ENCODE data around the gene MYO3A. TPM values are rescaled to one million over a fixed set of nuclear protein-coding genes. Genes with fewer than 3 reads are reported as not detected.

MYO3A gene
- total RNA-seq, 1 experiment from 2014 or later: not detected

DNA sequence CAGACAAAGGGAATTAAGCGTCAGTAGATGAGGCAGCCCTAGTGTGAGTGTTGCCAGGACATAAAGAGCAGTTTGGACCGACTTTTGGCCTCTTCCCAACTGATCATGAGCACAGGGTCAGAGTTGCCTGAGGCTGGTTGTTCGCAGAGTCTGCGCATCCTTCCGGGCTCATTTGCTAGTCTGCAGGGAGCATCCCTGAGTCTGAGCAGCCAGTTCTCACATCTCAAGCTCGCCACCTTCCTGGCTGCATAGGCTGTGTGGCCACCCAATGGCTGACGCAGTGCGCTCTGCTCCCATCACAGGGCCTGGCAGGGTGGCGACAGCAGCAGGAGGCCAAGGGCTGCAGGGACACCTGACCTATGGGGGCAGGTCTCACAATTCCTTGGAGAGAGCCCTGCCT, 287.5 kb downstream of the MYO3A start:
- Histone ChIP-seq H3K36me3 (ENCODE audit: control insufficient read depth, insufficient read depth, low read length) (no peaks in the 10 kb centered on the region), H3K4me1 (peaks cover 9% of the 10 kb centered on the region; the same call in 1 of the 2 replicates), H3K9me3 (no peaks in the 10 kb centered on the region; the same call in 1 of the 2 replicates), H3K4me3 (ENCODE audit: low read depth, low read length) (no peak overlapping the region), H3K27me3 (replicated peaks; ENCODE audit: control insufficient read depth, insufficient read depth, low read length) (0 out of 2 replicates have a peak, but pooled peaks cover 3% of the 10 kb centered on the region)
- Mint-ChIP-seq H3K4me3 (ENCODE audit: unreplicated experiment) (no peak overlapping the region), H3K4me1 (ENCODE audit: low read depth, unreplicated experiment) (peaks cover 14% of the 10 kb centered on the region), H3K27me3 (ENCODE audit: insufficient read depth, unreplicated experiment) (peaks cover 11% of the 10 kb centered on the region), H3K9me3 (ENCODE audit: unreplicated experiment) (no peaks in the 10 kb centered on the region), H3K36me3 (ENCODE audit: insufficient read depth, unreplicated experiment) (no peaks in the 10 kb centered on the region), H3K27ac (ENCODE audit: unreplicated experiment) (no peak overlapping the region)
- intact Hi-C loops (cut with micrococcal nuclease; ENCODE audit: unreplicated experiment): no loop called here
- POLR2A ChIA-PET: no interaction called here
- BruUV-seq (replicated peaks): no TSS peak
- no peak for DNase-seq
- CTCF ChIA-PET: no interaction called here
- TF ChIP-seq, protein P1, sequence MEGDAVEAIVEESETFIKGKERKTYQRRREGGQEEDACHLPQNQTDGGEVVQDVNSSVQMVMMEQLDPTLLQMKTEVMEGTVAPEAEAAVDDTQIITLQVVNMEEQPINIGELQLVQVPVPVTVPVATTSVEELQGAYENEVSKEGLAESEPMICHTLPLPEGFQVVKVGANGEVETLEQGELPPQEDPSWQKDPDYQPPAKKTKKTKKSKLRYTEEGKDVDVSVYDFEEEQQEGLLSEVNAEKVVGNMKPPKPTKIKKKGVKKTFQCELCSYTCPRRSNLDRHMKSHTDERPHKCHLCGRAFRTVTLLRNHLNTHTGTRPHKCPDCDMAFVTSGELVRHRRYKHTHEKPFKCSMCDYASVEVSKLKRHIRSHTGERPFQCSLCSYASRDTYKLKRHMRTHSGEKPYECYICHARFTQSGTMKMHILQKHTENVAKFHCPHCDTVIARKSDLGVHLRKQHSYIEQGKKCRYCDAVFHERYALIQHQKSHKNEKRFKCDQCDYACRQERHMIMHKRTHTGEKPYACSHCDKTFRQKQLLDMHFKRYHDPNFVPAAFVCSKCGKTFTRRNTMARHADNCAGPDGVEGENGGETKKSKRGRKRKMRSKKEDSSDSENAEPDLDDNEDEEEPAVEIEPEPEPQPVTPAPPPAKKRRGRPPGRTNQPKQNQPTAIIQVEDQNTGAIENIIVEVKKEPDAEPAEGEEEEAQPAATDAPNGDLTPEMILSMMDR (IDR thresholded peaks at IDR 0.05; ENCODE audit: insufficient read depth in 1 of 2, low read depth in 1 of 2, low read length in 1 of 2, severe bottlenecking in 1 of 2, unreplicated experiment in 1 of 2): no peak

DNA sequence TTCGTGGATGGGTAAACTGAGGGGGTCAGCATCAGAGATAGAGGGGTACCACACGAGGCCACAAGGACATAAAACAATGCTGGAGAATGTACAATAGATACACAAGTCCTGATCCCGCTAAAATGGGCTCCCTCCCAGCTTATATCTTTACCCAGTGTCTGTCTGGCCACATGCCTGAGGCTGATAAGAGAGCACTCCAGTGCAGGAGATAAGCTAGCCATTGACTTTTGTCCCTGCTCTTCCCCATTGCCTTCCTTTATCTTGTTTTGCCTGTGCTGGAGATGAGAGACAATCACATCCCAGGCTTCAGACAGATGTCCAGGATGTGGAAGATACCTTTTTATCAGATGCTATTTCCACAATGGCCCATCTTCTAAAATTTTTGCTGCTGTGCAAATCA, 288.5 kb downstream of the MYO3A start:
- no TSS peak for BruUV-seq (replicated peaks)
- Histone ChIP-seq H3K4me3 (ENCODE audit: low read depth, low read length) (no peak overlapping the region), H3K27me3 (replicated peaks; ENCODE audit: control insufficient read depth, insufficient read depth, low read length) (0 out of 2 replicates have a peak, but pooled peaks cover 3% of the 10 kb centered on the region), H3K36me3 (ENCODE audit: control insufficient read depth, insufficient read depth, low read length) (no peaks in the 10 kb centered on the region), H3K9me3 (no peaks in the 10 kb centered on the region), H3K4me1 (peaks cover 9% of the 10 kb centered on the region; the same call in 1 of the 2 replicates)
- POLR2A ChIA-PET: no interaction called here
- Mint-ChIP-seq H3K4me3 (ENCODE audit: unreplicated experiment) (no peak overlapping the region), H3K36me3 (ENCODE audit: insufficient read depth, unreplicated experiment) (no peaks in the 10 kb centered on the region), H3K27ac (ENCODE audit: unreplicated experiment) (no peak overlapping the region), H3K27me3 (ENCODE audit: insufficient read depth, unreplicated experiment) (peaks cover 11% of the 10 kb centered on the region), H3K4me1 (ENCODE audit: low read depth, unreplicated experiment) (peaks cover 14% of the 10 kb centered on the region), H3K9me3 (ENCODE audit: unreplicated experiment) (no peaks in the 10 kb centered on the region)
- intact Hi-C loops (cut with micrococcal nuclease; ENCODE audit: unreplicated experiment): no loop called here
- TF ChIP-seq, protein P1 (IDR thresholded peaks at IDR 0.05; ENCODE audit: insufficient read depth in 1 of 2, low read depth in 1 of 2, low read length in 1 of 2, severe bottlenecking in 1 of 2, unreplicated experiment in 1 of 2): no peak
- peak in 1 of 2 experiments; percentile 24 for DNase-seq
- CTCF ChIA-PET: no interaction called here

DNA sequence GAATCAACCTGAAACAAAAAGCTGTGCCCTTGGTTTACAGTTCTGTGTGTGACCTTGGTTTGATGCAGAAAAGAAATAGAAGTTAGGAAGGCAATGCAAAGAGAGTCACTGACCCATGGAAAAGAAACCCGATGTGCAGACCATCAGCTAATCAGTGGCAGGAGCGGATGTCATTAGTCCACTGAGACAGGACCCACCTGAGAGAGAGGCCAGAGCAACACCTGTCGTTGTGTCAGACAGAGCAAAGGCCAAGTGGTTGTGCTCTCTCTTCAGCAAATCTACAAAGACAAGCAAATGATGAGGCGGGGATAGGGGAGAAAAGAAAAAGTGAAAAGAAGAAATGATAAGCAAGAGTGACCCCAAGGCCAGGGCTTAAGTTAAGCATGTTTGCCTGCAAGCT, 291.3 kb downstream of the MYO3A start:
- H3K27me3 Mint-ChIP-seq (ENCODE audit: insufficient read depth, unreplicated experiment): peaks cover 12% of the 10 kb centered on the region
- TF ChIP-seq, protein P1 (IDR thresholded peaks at IDR 0.05; ENCODE audit: insufficient read depth in 1 of 2, low read depth in 1 of 2, low read length in 1 of 2, severe bottlenecking in 1 of 2, unreplicated experiment in 1 of 2): no peak
- Histone ChIP-seq H3K27me3 (replicated peaks; ENCODE audit: control insufficient read depth, insufficient read depth, low read length) (0 out of 2 replicates have a peak, but pooled peaks cover 3% of the 10 kb centered on the region), H3K4me3 (ENCODE audit: low read depth, low read length) (no peak overlapping the region), H3K4me1 (peaks cover 9% of the 10 kb centered on the region; the same call in 1 of the 2 replicates), H3K36me3 (ENCODE audit: control insufficient read depth, insufficient read depth, low read length) (no peaks in the 10 kb centered on the region), H3K9me3 (no peaks in the 10 kb centered on the region)
- H3K36me3 Mint-ChIP-seq (ENCODE audit: insufficient read depth, unreplicated experiment): no peaks in the 10 kb centered on the region
- DNase-seq: no peak
- ChIA-PET CTCF (no interaction called here), POLR2A (no interaction called here)
- BruUV-seq (replicated peaks): no TSS peak
- H3K27ac Mint-ChIP-seq (ENCODE audit: unreplicated experiment): no peak overlapping the region
- no peak overlapping the region for H3K4me3 Mint-ChIP-seq (ENCODE audit: unreplicated experiment)
- peaks cover 14% of the 10 kb centered on the region for H3K4me1 Mint-ChIP-seq (ENCODE audit: low read depth, unreplicated experiment)
- intact Hi-C loops (cut with micrococcal nuclease; ENCODE audit: unreplicated experiment): no loop called here
- no peaks in the 10 kb centered on the region for H3K9me3 Mint-ChIP-seq (ENCODE audit: unreplicated experiment)

Measured in Caco-2 (cell line).